NT2/D1 (cell line): ENCODE measurements around the gene APC2.

Source experiments
- SUZ12 ChIP-seq: IDR thresholded peaks from 2 replicates; pipeline ENCODE4 v1.6.1; 2011; ENCODE audit not compliant: insufficient read length, insufficient read depth; ENCODE audit errors: extremely low read depth
- ZNF274 ChIP-seq: IDR thresholded peaks from 2 replicates; pipeline ENCODE4 v1.6.1; 2011; ENCODE audit warnings: mild to moderate bottlenecking, low read depth, low read length

GRCh38 chr19:1483979-1484428, 34.1 kb downstream of the APC2 start:
- TF ChIP-seq ZNF274: no peak
- TF ChIP-seq SUZ12: no peak
